Subcutaneous abdominal adipose tissue (tissue), 5 donors: ENCODE data around the gene FSTL3.

Experiments
- H3K27ac ChIP-seq: one replicate; pipeline ENCODE4 v1.7.0; 2013; ENCODE audit warnings: low read depth, mild to moderate bottlenecking, inconsistent platforms, low read length, moderate library complexity
- H3K27me3 ChIP-seq, 5 donors: one replicate each; pipeline ENCODE4 v1.7.0; 2013; ENCODE audit warnings: low read length in 5 of 5, inconsistent platforms in 1 of 5; ENCODE audit not compliant: control insufficient read depth in 5 of 5, insufficient read depth in 4 of 5
- H3K36me3 ChIP-seq, 5 donors: one replicate each; pipeline ENCODE4 v1.7.0; 2013; ENCODE audit warnings: low read length in 5 of 5; ENCODE audit not compliant: control insufficient read depth in 5 of 5, insufficient read depth in 5 of 5
- H3K4me1 ChIP-seq, 5 donors: one replicate each; pipeline ENCODE4 v1.7.0; 2013; ENCODE audit warnings: low read length in 5 of 5, mild to moderate bottlenecking in 3 of 5, moderate library complexity in 1 of 5; ENCODE audit not compliant: control insufficient read depth in 5 of 5, insufficient read depth in 5 of 5
- H3K4me3 ChIP-seq, 5 donors: one replicate each; pipeline ENCODE4 v1.7.0; 2013; ENCODE audit warnings: low read length in 5 of 5, low read depth in 1 of 5
- H3K9ac ChIP-seq, 5 donors: one replicate each; pipeline ENCODE4 v1.7.0; 2013; ENCODE audit warnings: low read length in 5 of 5, mild to moderate bottlenecking in 4 of 5, moderate library complexity in 3 of 5
- H3K9me3 ChIP-seq, 5 donors: one replicate each; pipeline ENCODE4 v1.7.0; 2013; ENCODE audit warnings: low read length in 5 of 5; ENCODE audit not compliant: control insufficient read depth in 5 of 5
- donor health status: healthy.
- donor health status: healthy.
- donor health status: healthy.
- donor health status: healthy.
- donor health status: healthy.

Gene FSTL3

DNA sequence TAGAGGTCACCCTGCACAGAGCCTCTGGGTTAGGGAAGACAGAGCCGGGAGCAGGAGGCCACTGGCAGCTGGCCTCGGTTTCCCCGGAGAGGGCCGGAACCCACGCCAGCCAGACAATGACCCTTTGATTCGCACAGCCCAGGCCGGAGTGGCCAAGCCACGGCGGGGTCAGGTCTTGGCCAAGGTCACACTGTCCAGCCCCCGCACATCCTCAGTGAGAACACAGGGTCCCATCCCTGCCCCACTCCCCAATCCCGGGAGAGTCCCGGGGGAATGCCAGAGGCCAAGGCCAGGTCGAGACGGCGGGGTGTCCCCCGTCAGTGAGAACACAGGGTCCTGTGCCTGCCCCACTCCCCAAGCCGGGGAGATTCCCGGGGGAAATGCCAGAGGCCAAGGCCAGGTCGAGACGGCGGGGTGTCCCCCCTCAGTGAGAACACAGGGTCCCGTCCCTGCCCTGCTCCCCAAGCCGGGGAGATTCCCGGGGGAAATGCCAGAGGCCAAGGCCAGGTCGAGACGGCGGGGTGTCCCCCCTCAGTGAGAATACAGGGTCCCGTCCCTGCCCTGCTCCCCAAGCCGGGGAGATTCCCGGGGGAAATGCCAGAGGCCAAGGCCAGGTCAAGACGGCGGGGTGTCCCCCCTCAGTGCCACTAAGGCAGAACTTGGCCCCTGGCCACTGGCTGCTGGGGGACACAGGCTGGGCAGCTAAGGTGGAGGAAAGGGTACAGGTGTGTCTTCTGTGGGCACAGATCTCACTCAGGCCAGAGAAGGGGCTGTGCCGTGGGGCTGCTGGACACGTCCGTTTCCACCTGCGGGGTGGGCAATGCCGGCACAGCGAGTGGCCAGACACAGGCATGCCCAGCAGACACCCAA is 1.7 kb upstream of the FSTL3 start:
- no peak overlapping the region for H3K4me3 ChIP-seq
- H3K4me1 ChIP-seq = peaks cover 5 to 69% (median 56%) of the 10 kb centered on the region in 5 donors
- H3K27me3 ChIP-seq = peaks cover 0 to 3% (median 0%) of the 10 kb centered on the region in 5 donors
- no peak overlapping the region for H3K9ac ChIP-seq
- H3K9me3 ChIP-seq = no peaks in the 10 kb centered on the region
- H3K36me3 ChIP-seq = no peaks in the 10 kb centered on the region
- H3K27ac ChIP-seq = peak overlapping the region; percentile 76

DNA sequence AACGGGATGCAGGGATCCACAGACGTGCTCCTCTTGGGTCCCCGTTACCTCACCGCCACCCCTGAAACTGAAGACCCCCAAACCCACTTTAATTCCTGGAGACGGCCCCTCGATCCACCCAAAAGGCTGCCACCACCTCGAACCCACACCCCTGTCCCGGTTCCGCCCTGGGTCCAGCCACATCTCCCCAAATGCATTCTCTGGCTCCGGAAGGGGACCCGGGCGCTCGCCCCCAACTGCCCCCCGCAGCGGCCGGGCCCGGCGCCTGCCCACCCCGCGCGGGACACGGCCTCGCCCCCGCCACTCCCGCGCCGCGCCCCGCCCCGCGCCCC is 219 bp upstream of the FSTL3 start:
- Histone ChIP-seq H3K9ac (peak overlapping the region in 3 of 5 donors; percentile 13 to 68 (median 38)), H3K4me3 (peak overlapping the region; percentile 32 to 56 (median 53)), H3K9me3 (no peaks in the 10 kb centered on the region), H3K36me3 (no peaks in the 10 kb centered on the region), H3K27ac (peak overlapping the region; percentile 76), H3K4me1 (peaks cover 5 to 67% (median 58%) of the 10 kb centered on the region in 5 donors), H3K27me3 (peaks cover 0 to 3% (median 0%) of the 10 kb centered on the region in 5 donors)

DNA sequence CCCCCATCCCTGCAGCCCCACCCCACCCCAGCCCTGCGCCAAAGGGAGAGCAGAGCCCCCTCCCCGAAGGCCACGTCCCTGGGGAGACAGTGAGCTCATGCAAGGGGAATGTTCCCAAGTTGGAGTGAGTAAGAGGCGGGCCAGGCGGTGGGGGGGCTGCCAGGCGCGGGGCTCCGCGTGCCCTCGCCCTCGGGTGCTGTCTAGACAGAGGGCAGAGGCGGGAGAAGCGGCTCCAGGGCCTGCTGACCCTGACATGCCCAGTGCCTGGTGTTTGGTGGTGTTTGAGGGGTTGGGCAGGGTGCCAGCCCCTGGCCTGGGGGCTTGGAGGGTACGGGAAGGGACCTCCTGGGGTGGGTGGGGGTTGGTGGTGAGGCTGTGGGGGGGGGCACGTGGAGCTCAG is 1.0 kb downstream of the FSTL3 start:
- H3K9ac ChIP-seq = peak overlapping the region in 4 of 5 donors; percentile 79 to 94 (median 88)
- H3K27me3 ChIP-seq = peaks cover 0 to 3% (median 0%) of the 10 kb centered on the region in 5 donors

DNA sequence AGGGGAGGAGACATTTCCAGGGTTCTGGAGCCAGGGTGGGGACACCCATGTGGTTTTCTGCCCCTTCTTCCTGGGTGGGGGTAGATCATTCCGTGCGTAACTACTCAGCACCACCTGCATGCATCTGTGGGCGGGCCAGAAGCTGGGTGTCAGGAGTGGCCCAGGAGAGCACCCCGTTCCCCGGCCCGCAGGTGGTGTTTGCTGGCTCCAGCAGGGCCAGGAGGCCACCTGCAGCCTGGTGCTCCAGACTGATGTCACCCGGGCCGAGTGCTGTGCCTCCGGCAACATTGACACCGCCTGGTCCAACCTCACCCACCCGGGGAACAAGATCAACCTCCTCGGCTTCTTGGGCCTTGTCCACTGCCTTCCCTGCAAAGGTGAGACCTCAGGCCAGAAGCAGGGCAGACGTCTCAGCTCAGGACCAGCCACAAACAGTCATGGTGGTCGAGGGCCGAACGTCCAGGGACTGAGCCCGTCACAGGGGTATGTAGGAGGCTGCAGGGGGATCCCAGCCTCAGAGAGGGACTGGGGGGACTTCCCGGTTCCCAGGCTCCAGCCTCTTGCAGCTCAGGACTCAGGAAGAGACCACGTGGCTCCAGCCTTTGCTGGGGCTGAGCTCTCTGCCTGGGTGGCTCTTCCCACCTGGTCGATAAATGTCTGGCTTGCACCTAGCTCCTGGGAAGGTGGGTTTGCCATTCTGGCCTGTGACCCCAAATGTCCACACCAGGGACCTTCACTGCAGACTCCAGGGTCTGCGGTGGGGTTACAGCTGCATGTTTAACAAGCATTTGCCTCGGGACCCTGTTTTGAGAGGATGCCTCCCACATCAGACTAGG is 1.6 kb downstream of the FSTL3 start:
- peak overlapping the region in 4 of 5 donors; percentile 1 to 77 (median 56) for H3K9ac ChIP-seq
- H3K27me3 ChIP-seq = peaks cover 0 to 3% (median 0%) of the 10 kb centered on the region in 5 donors
- peaks cover 7 to 71% (median 59%) of the 10 kb centered on the region in 5 donors for H3K4me1 ChIP-seq
- peak overlapping the region; percentile 88 for H3K27ac ChIP-seq
- H3K36me3 ChIP-seq = peaks cover 0 to 5% (median 0%) of the 10 kb centered on the region in 5 donors
- H3K4me3 ChIP-seq = peak overlapping the region; percentile 40 to 59 (median 48)
- no peaks in the 10 kb centered on the region for H3K9me3 ChIP-seq

More for the DNA sequence above, 1.0 kb downstream of the FSTL3 start:
- no peaks in the 10 kb centered on the region for H3K9me3 ChIP-seq
- peaks cover 5 to 71% (median 62%) of the 10 kb centered on the region in 5 donors for H3K4me1 ChIP-seq
- peak overlapping the region; percentile 88 for H3K27ac ChIP-seq
- peaks cover 0 to 5% (median 0%) of the 10 kb centered on the region in 5 donors for H3K36me3 ChIP-seq
- peak overlapping the region in 4 of 5 donors; percentile 73 to 79 (median 74) for H3K4me3 ChIP-seq

GRCh38 chr19:678791-679388 is 2.7 kb downstream of the FSTL3 start:
- peak overlapping the region; percentile 17 to 68 (median 53) for H3K4me3 ChIP-seq
- H3K27me3 ChIP-seq = peaks cover 0 to 3% (median 0%) of the 10 kb centered on the region in 5 donors
- no peaks in the 10 kb centered on the region for H3K9me3 ChIP-seq
- peak overlapping the region in 3 of 5 donors; percentile 12 to 66 (median 64) for H3K9ac ChIP-seq
- H3K36me3 ChIP-seq = peaks cover 0 to 5% (median 0%) of the 10 kb centered on the region in 5 donors
- H3K4me1 ChIP-seq = peaks cover 7 to 69% (median 51%) of the 10 kb centered on the region in 5 donors
- peak overlapping the region; percentile 88 for H3K27ac ChIP-seq

DNA sequence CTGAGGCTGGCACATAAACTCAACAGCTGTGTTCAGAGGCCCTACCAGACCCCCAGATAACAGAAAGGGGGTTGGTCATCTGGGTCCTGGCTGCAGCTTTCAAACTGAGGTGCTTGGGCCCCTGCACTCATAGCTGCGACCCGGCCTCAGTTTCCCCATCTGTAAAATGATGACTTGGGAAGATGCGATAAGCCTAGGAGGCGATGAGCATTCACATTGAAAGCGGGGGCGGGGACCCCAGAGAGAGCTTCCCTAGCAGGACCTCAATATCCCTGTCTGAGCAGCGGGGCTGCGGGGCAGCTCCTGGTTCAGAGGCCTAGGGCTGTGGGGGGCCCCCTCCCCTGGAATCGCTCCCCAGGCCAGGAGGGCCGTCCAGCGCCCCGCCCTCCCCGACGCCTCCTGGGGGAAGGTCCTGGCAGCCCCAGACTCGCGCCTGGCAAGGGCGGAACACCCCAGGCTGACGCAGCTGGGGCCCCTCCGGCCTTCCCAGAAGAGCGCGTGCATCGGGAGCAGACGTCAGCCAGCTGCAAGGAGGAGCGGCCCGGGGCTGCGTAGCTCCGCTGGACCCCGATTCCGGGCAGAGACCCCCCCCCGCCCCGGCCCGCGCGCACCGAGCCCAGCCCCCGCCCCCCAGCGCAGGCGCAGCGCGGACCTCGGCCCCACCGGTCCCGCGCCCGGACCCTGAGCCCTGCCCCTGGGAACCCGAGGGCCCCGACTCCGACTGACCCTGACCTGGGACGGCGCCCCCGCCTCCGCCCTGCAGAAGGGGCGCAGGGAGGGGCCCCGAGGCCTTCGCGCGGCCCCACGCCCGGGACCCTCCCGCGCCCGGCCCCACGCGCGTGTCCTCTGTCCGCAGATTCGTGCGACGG is 3.5 kb downstream of the FSTL3 start:
- H3K9me3 ChIP-seq = no peaks in the 10 kb centered on the region
- H3K4me1 ChIP-seq = peaks cover 7 to 63% (median 43%) of the 10 kb centered on the region in 5 donors
- H3K9ac ChIP-seq = peak overlapping the region in 4 of 5 donors; percentile 43 to 66 (median 66)
- peak overlapping the region; percentile 88 for H3K27ac ChIP-seq
- H3K36me3 ChIP-seq = peaks cover 0 to 5% (median 0%) of the 10 kb centered on the region in 5 donors
- H3K27me3 ChIP-seq = peaks cover 0 to 3% (median 0%) of the 10 kb centered on the region in 5 donors
- H3K4me3 ChIP-seq = peak overlapping the region; percentile 47 to 68 (median 57)

- peaks cover 0 to 3% (median 0%) of the 10 kb centered on the region in 5 donors for H3K27me3 ChIP-seq
- no peaks in the 10 kb centered on the region for H3K9me3 ChIP-seq
- peaks cover 0 to 5% (median 0%) of the 10 kb centered on the region in 5 donors for H3K36me3 ChIP-seq
- H3K9ac ChIP-seq = peak overlapping the region in 3 of 5 donors; percentile 56 to 66 (median 66)
- peaks cover 7 to 55% (median 35%) of the 10 kb centered on the region in 5 donors for H3K4me1 ChIP-seq
- peak overlapping the region; percentile 72 for H3K27ac ChIP-seq
- peak overlapping the region; percentile 56 to 69 (median 61) for H3K4me3 ChIP-seq
Measured at GRCh38 chr19:680287-681028, 4.3 kb downstream of the FSTL3 start.

- peak overlapping the region in 1 of 5 donors; percentile 56 for H3K9ac ChIP-seq
- H3K9me3 ChIP-seq = no peaks in the 10 kb centered on the region
- H3K36me3 ChIP-seq = peaks cover 0 to 5% (median 0%) of the 10 kb centered on the region in 5 donors
- H3K27me3 ChIP-seq = peaks cover 0 to 3% (median 0%) of the 10 kb centered on the region in 5 donors
- peaks cover 7 to 49% (median 31%) of the 10 kb centered on the region in 5 donors for H3K4me1 ChIP-seq
- peak overlapping the region; percentile 46 for H3K27ac ChIP-seq
- H3K4me3 ChIP-seq = peak overlapping the region in 3 of 5 donors; percentile 56 to 65 (median 59)
Measured at GRCh38 chr19:681029-682019, 5.1 kb downstream of the FSTL3 start.
